ENCODE data around the gene S100B. TPM values are rescaled to one million over a fixed set of nuclear protein-coding genes. Genes with fewer than 3 reads are reported as not detected.
A peak's percentile ranks its signal among the peaks of the same experiment; 100 is the strongest.

S100B gene
- total RNA-seq, 1 donor from 2014 or later: 29.9 TPM

DNA sequence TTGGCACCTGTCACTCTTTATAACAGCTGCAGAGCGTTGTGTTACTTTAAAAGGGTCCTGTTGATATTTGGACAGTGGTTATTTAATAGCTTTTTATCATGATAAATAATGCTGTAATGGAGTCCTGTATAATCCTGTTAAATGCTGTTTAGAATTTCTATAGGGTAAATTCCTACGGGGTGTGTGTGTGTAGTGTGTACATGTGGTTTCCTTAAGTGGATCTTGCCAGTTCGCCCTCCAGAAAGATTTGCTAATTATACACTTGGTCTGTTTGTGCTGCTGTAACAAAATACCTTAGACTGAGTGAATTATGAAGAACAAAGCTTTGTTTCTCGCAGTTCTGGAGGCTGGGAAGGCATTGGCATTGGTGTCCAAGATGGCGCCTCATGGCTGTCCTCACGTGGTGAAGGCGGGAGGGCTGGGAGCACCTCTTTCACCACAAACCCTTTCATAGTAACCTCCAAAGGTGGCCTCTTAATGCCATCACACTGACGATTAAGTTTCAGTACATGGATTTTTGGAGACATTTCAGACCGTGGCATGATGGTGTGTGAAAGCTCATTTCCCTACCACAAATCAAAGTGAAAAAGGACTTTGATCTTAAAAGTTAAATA lies 41.8 kb upstream of the S100B start:
- no peaks in the 10 kb centered on the region for H3K9me3 Mint-ChIP-seq
- H3K27me3 Mint-ChIP-seq (ENCODE audit: low read depth): no peaks in the 10 kb centered on the region
- DNase-seq (ENCODE audit: low read depth, low spot score): no peak
- H3K36me3 Mint-ChIP-seq (ENCODE audit: low read depth): peaks cover 32% of the 10 kb centered on the region
- no peak overlapping the region for H3K4me3 Mint-ChIP-seq
- no peak overlapping the region for H3K27ac Mint-ChIP-seq (ENCODE audit: unreplicated experiment)
- H3K4me1 Mint-ChIP-seq: peaks cover 4% of the 10 kb centered on the region
- TF ChIP-seq, protein P1, sequence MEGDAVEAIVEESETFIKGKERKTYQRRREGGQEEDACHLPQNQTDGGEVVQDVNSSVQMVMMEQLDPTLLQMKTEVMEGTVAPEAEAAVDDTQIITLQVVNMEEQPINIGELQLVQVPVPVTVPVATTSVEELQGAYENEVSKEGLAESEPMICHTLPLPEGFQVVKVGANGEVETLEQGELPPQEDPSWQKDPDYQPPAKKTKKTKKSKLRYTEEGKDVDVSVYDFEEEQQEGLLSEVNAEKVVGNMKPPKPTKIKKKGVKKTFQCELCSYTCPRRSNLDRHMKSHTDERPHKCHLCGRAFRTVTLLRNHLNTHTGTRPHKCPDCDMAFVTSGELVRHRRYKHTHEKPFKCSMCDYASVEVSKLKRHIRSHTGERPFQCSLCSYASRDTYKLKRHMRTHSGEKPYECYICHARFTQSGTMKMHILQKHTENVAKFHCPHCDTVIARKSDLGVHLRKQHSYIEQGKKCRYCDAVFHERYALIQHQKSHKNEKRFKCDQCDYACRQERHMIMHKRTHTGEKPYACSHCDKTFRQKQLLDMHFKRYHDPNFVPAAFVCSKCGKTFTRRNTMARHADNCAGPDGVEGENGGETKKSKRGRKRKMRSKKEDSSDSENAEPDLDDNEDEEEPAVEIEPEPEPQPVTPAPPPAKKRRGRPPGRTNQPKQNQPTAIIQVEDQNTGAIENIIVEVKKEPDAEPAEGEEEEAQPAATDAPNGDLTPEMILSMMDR (conservative IDR thresholded peaks at IDR 0.05): no peak

GRCh38 chr21:46645840-46646239 lies 41.0 kb upstream of the S100B start:
- H3K9me3 Mint-ChIP-seq: no peaks in the 10 kb centered on the region
- H3K27me3 Mint-ChIP-seq (ENCODE audit: low read depth): no peaks in the 10 kb centered on the region
- H3K27ac Mint-ChIP-seq (ENCODE audit: unreplicated experiment): no peak overlapping the region
- no peak overlapping the region for H3K4me3 Mint-ChIP-seq
- TF ChIP-seq, protein P1 (conservative IDR thresholded peaks at IDR 0.05): no peak
- DNase-seq (ENCODE audit: low read depth, low spot score): no peak
- peaks cover 4% of the 10 kb centered on the region for H3K4me1 Mint-ChIP-seq
- peaks cover 31% of the 10 kb centered on the region for H3K36me3 Mint-ChIP-seq (ENCODE audit: low read depth)

GRCh38 chr21:46643379-46644177 lies 38.7 kb upstream of the S100B start:
- Mint-ChIP-seq H3K4me3 (no peak overlapping the region), H3K27ac (ENCODE audit: unreplicated experiment) (no peak overlapping the region), H3K4me1 (peaks cover 21% of the 10 kb centered on the region), H3K36me3 (ENCODE audit: low read depth) (peaks cover 29% of the 10 kb centered on the region), H3K27me3 (ENCODE audit: low read depth) (no peaks in the 10 kb centered on the region), H3K9me3 (no peaks in the 10 kb centered on the region)
- TF ChIP-seq, protein P1 (conservative IDR thresholded peaks at IDR 0.05): no peak
- no peak for DNase-seq (ENCODE audit: low read depth, low spot score)

DNA sequence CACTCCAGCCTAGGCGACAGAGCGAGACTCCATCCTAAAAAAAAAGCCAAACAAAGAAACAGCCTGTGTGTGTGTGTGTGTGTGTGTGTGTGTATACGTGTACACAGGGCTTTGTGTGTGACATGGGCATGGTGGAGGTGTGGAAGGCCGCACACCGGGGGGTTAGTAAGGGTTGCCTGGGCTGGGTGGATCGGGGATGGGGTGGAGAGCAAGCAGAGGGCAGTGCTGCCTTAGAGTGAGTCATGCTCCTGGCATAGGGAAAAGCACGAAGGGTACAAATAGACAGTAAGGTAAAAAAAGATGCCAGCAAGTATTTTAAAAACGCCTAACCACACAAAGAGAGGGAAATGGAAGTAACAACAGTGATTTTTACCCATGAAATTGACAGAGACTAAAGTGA lies 36.8 kb upstream of the S100B start:
- peaks cover 33% of the 10 kb centered on the region for H3K4me1 Mint-ChIP-seq
- peaks cover 20% of the 10 kb centered on the region for H3K36me3 Mint-ChIP-seq (ENCODE audit: low read depth)
- no peak overlapping the region for H3K4me3 Mint-ChIP-seq
- H3K27me3 Mint-ChIP-seq (ENCODE audit: low read depth): no peaks in the 10 kb centered on the region
- TF ChIP-seq, protein P1 (conservative IDR thresholded peaks at IDR 0.05): no peak
- no peak for DNase-seq (ENCODE audit: low read depth, low spot score)
- H3K27ac Mint-ChIP-seq (ENCODE audit: unreplicated experiment): no peak overlapping the region
- no peaks in the 10 kb centered on the region for H3K9me3 Mint-ChIP-seq

DNA sequence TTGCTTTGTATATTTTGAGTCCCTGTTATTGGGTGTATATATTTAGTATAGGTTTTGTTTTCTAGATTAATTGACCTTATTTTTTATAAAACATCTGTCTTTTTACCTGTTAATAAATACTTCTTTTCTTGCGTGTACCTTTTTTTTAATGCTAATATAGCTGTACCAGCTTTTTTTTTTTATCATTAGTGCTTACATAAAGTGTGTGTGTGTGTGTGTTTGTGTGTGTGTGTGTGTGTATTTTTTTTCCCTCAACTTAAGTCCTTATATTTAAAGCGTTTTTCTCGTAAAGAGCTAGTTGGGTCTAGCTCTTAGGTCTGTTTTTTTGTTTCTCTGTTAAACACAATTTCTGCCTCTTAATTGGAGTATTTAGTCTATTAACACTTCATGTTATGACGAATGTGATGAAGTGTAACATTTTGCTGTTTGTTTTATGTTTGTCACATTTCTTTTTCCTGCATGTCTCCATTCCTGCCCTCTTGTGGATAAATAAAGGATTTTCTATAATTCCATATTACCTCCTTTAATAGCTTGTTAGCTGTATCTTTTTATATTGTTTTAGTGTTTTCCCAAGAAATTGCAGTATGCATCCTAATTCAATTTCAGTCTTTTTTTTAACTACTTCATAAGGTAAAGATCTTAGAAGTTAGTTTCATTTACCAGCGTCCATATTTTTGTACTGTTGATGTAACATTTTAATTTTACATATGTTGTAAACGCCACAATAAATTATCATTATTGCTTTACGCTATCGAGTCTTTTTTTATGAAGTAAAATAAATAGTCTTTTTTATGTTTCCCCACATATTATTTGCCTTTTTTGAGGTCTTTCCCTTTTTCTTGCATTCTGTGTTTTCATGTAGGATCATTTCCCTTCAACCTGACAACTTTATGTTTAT lies 34.9 kb upstream of the S100B start:
- Mint-ChIP-seq H3K9me3 (no peaks in the 10 kb centered on the region), H3K27ac (ENCODE audit: unreplicated experiment) (no peak overlapping the region), H3K27me3 (ENCODE audit: low read depth) (no peaks in the 10 kb centered on the region), H3K4me1 (peaks cover 44% of the 10 kb centered on the region), H3K36me3 (ENCODE audit: low read depth) (peaks cover 11% of the 10 kb centered on the region), H3K4me3 (peak overlapping the region; percentile 49)
- no peak for DNase-seq (ENCODE audit: low read depth, low spot score)
- TF ChIP-seq, protein P1 (conservative IDR thresholded peaks at IDR 0.05): peak; percentile 65
